ENCODE measurements around the gene DTNB.
"Not testable (repeated sequence)": the region's sequence is repeated elsewhere in the genome, so short reads cannot be mapped to it uniquely, and the experiment has no call there.

Gene DTNB

GRCh38 chr2:25534455-25534854 lies 138.9 kb downstream of the DTNB start:
- Histone ChIP-seq H3K4me1 (ENCODE audit: control insufficient read depth, insufficient read depth, low read length) (no peaks in the 10 kb centered on the region), H3K36me3 (ENCODE audit: control insufficient read depth in 2 of 2, insufficient read depth in 1 of 2, low read length in 2 of 2) (no peaks in the 10 kb centered on the region; a peak in 1 of 3 replicates), H3K9me3 (ENCODE audit: control insufficient read depth, insufficient read depth, low read depth, low read length) (no peaks in the 10 kb centered on the region), H3K4me3 (ENCODE audit: low read depth, low read length) (no peak overlapping the region), H3K27ac (ENCODE audit: extremely low read depth, low read depth, low read length) (no peak overlapping the region)
- CTCF ChIA-PET = no interaction called here
- POLR2A ChIA-PET = no interaction called here
- no peak for TF ChIP-seq ZNF221 (tag by site-specific recombination; IDR thresholded peaks at IDR 0.05; ENCODE audit: borderline replicate concordance)
- TF ChIP-seq AEBP2 (tag by site-specific recombination; IDR thresholded peaks at IDR 0.05; ENCODE audit: borderline replicate concordance) = no peak
- TF ChIP-seq ZNF23 (tag by site-specific recombination; IDR thresholded peaks at IDR 0.05; ENCODE audit: borderline replicate concordance) = no peak

- H3K9me3 ChIP-seq (ENCODE audit: control insufficient read depth, insufficient read depth, low read depth, low read length); CTCF ChIA-PET; H3K4me3 ChIP-seq (ENCODE audit: low read depth, low read length); H3K36me3 ChIP-seq (ENCODE audit: control insufficient read depth in 2 of 2, insufficient read depth in 1 of 2, low read length in 2 of 2); H3K4me1 ChIP-seq (ENCODE audit: control insufficient read depth, insufficient read depth, low read length); POLR2A ChIA-PET; H3K27ac ChIP-seq (ENCODE audit: extremely low read depth, low read depth, low read length): not testable (repeated sequence)
Observed at GRCh38 chr2:25533771-25534170, 139.6 kb downstream of the DTNB start.

GRCh38 chr2:25532521-25532920 lies 140.9 kb downstream of the DTNB start:
- Histone ChIP-seq H3K9me3 (ENCODE audit: control insufficient read depth, insufficient read depth, low read depth, low read length) (no peaks in the 10 kb centered on the region), H3K4me1 (ENCODE audit: control insufficient read depth, insufficient read depth, low read length) (no peaks in the 10 kb centered on the region), H3K36me3 (ENCODE audit: control insufficient read depth in 2 of 2, insufficient read depth in 1 of 2, low read length in 2 of 2) (no peaks in the 10 kb centered on the region), H3K4me3 (ENCODE audit: low read depth, low read length) (no peak overlapping the region), H3K27ac (ENCODE audit: extremely low read depth, low read depth, low read length) (no peak overlapping the region)
- CTCF ChIA-PET = interaction anchor here (0.7 kb wide), 1 partner anchor 156 kb away, joined by 5 read pairs; no protein-coding TSS in a partner anchor
- POLR2A ChIA-PET = no interaction called here
- TF ChIP-seq PRDM10 (tag by site-specific recombination; IDR thresholded peaks at IDR 0.05) = no peak
- TF ChIP-seq ZNF707 (tag by site-specific recombination; IDR thresholded peaks at IDR 0.05) = no peak
- no peak for TF ChIP-seq ZNF248 (tag by site-specific recombination; IDR thresholded peaks at IDR 0.05)
- no peak for TF ChIP-seq ZNF37A (tag by site-specific recombination; IDR thresholded peaks at IDR 0.05)
- no peak for TF ChIP-seq ZNF416 (tag by site-specific recombination; IDR thresholded peaks at IDR 0.05)
- TF ChIP-seq ZNF704 (tag by site-specific recombination; IDR thresholded peaks at IDR 0.05) = no peak
- TF ChIP-seq RBAK (tag by site-specific recombination; IDR thresholded peaks at IDR 0.05) = no peak
- no peak for TF ChIP-seq ZFP3 (tag by site-specific recombination; IDR thresholded peaks at IDR 0.05; ENCODE audit: low read depth)
- TF ChIP-seq ZNF174 (tag by site-specific recombination; IDR thresholded peaks at IDR 0.05) = no peak
- TF ChIP-seq ZNF558 (tag by site-specific recombination; IDR thresholded peaks at IDR 0.05) = no peak
- TF ChIP-seq ZNF350 (tag by site-specific recombination; IDR thresholded peaks at IDR 0.05) = no peak
- TF ChIP-seq HOXA7 (CRISPR knock-in tag; IDR thresholded peaks at IDR 0.05; ENCODE audit: borderline replicate concordance) = no peak
- no peak for TF ChIP-seq ZNF626 (tag by site-specific recombination; IDR thresholded peaks at IDR 0.05)
- TF ChIP-seq ZNF571 (tag by site-specific recombination; IDR thresholded peaks at IDR 0.05) = no peak
- no peak for TF ChIP-seq ZNF138 (tag by site-specific recombination; IDR thresholded peaks at IDR 0.05; ENCODE audit: borderline replicate concordance)
- TF ChIP-seq ZBTB21 (tag by site-specific recombination; IDR thresholded peaks at IDR 0.05) = no peak
- TF ChIP-seq ZNF324 (tag by site-specific recombination; IDR thresholded peaks at IDR 0.05) = no peak
- no peak for TF ChIP-seq ZNF639 (tag by site-specific recombination; IDR thresholded peaks at IDR 0.05)
